ENCODE measurements around the gene P3H3. TPM values are rescaled to one million over a fixed set of nuclear protein-coding genes. Genes with fewer than 3 reads are reported as not detected.

P3H3 gene
- polyA plus RNA-seq, 1 donor (not counting 4 experiments of a cell fraction or from before 2014, with no cell fraction given): 3.9 TPM

- H3K27me3 ChIP-seq (ENCODE audit: control insufficient read depth, extremely low read depth, insufficient read depth, low read length): peaks cover 51% of the 10 kb centered on the region
- H2AFZ ChIP-seq (ENCODE audit: control insufficient read depth, low read length): no peak overlapping the region
- no peak overlapping the region for H3K27ac ChIP-seq (ENCODE audit: control insufficient read depth, insufficient read depth, low read length)
- H3K4me1 ChIP-seq (ENCODE audit: control insufficient read depth, extremely low read depth, insufficient read depth, low read length): no peaks in the 10 kb centered on the region
- H3K79me2 ChIP-seq (ENCODE audit: control insufficient read depth, insufficient read depth, low read length): no peaks in the 10 kb centered on the region
- no peaks in the 10 kb centered on the region for H4K20me1 ChIP-seq (ENCODE audit: control insufficient read depth, extremely low read depth, insufficient read depth, low read length)
- H3K4me3 ChIP-seq (ENCODE audit: control insufficient read depth in 2 of 3, extremely low read depth in 1 of 3, insufficient read depth in 2 of 3, low read depth in 1 of 3, low read length in 3 of 3): no peak overlapping the region
- dilution Hi-C loops (cut with MboI; ENCODE audit: extremely low pct_ligation_motif_present, low sequenced_read_pairs): no loop called here
- FAIRE-seq: no peak
- H3K9me3 ChIP-seq (ENCODE audit: control insufficient read depth, low read depth, low read length): no peaks in the 10 kb centered on the region
- H3K4me2 ChIP-seq (ENCODE audit: control insufficient read depth, extremely low read depth, insufficient read depth, low read depth, low read length): no peak overlapping the region
- H3K9me1 ChIP-seq (ENCODE audit: control insufficient read depth, extremely low read depth, insufficient read depth, low read length): no peaks in the 10 kb centered on the region
- H3K9ac ChIP-seq (ENCODE audit: control insufficient read depth, extremely low read depth, insufficient read depth, low read length): no peak overlapping the region
- TF ChIP-seq EZH2 (IDR thresholded peaks at IDR 0.05; ENCODE audit: low read length) (no peak), CTCF (optimal IDR thresholded peaks at IDR 0.05 in 1 of 3, IDR thresholded peaks at IDR 0.05 in 1 of 3, conservative IDR thresholded peaks at IDR 0.05 in 1 of 3; ENCODE audit: extremely low read depth in 1 of 3, insufficient read depth in 2 of 3, low read length in 3 of 3) (no peak)
- no peak for DNase-seq (ENCODE audit: low read depth, low spot score)
- H3K36me3 ChIP-seq (ENCODE audit: control insufficient read depth in 2 of 2, extremely low read depth in 1 of 2, insufficient read depth in 2 of 2, low read length in 2 of 2): no peaks in the 10 kb centered on the region
Observed at GRCh38 chr12:6817662-6818157, 10.5 kb upstream of the P3H3 start.

GRCh38 chr12:6818222-6818621 lies 10.0 kb upstream of the P3H3 start:
- Histone ChIP-seq H3K27me3 (ENCODE audit: control insufficient read depth, extremely low read depth, insufficient read depth, low read length) (peaks cover 56% of the 10 kb centered on the region), H2AFZ (ENCODE audit: control insufficient read depth, low read length) (no peak overlapping the region), H3K4me1 (ENCODE audit: control insufficient read depth, extremely low read depth, insufficient read depth, low read length) (no peaks in the 10 kb centered on the region), H3K9me3 (ENCODE audit: control insufficient read depth, low read depth, low read length) (no peaks in the 10 kb centered on the region), H3K9ac (ENCODE audit: control insufficient read depth, extremely low read depth, insufficient read depth, low read length) (no peak overlapping the region), H3K36me3 (ENCODE audit: control insufficient read depth in 2 of 2, extremely low read depth in 1 of 2, insufficient read depth in 2 of 2, low read length in 2 of 2) (no peaks in the 10 kb centered on the region), H3K4me3 (ENCODE audit: control insufficient read depth in 2 of 3, extremely low read depth in 1 of 3, insufficient read depth in 2 of 3, low read depth in 1 of 3, low read length in 3 of 3) (no peak overlapping the region), H3K27ac (ENCODE audit: control insufficient read depth, insufficient read depth, low read length) (no peak overlapping the region), H3K9me1 (ENCODE audit: control insufficient read depth, extremely low read depth, insufficient read depth, low read length) (no peaks in the 10 kb centered on the region), H3K4me2 (ENCODE audit: control insufficient read depth, extremely low read depth, insufficient read depth, low read depth, low read length) (no peak overlapping the region), H3K79me2 (ENCODE audit: control insufficient read depth, insufficient read depth, low read length) (no peaks in the 10 kb centered on the region), H4K20me1 (ENCODE audit: control insufficient read depth, extremely low read depth, insufficient read depth, low read length) (no peaks in the 10 kb centered on the region)
- FAIRE-seq (no peak), DNase-seq (ENCODE audit: low read depth, low spot score) (no peak)
- dilution Hi-C loops (cut with MboI; ENCODE audit: extremely low pct_ligation_motif_present, low sequenced_read_pairs): no loop called here
- no peak for TF ChIP-seq CTCF (optimal IDR thresholded peaks at IDR 0.05 in 1 of 3, IDR thresholded peaks at IDR 0.05 in 1 of 3, conservative IDR thresholded peaks at IDR 0.05 in 1 of 3; ENCODE audit: extremely low read depth in 1 of 3, insufficient read depth in 2 of 3, low read length in 3 of 3)
- no peak for TF ChIP-seq EZH2 (IDR thresholded peaks at IDR 0.05; ENCODE audit: low read length)

All from keratinocyte (primary cell).